Activated CD8-positive, alpha-beta memory T cell treated with anti-CD3 and anti-CD28 coated beads, Interleukin-2, amount 50 U/mL, for 1 hour (primary cell): ENCODE data around the gene KHDC3L.
A peak's percentile ranks its signal among the peaks of the same experiment; 100 is the strongest.
"Not testable (repeated sequence)": the region's sequence is repeated elsewhere in the genome, so short reads cannot be mapped to it uniquely, and the experiment has no call there.

Experiments
- DNase-seq: peaks from one replicate; pipeline ENCODE4 v3.0.0-alpha.2; 2020; ENCODE audit errors: extremely low read depth

The KHDC3L gene

DNA sequence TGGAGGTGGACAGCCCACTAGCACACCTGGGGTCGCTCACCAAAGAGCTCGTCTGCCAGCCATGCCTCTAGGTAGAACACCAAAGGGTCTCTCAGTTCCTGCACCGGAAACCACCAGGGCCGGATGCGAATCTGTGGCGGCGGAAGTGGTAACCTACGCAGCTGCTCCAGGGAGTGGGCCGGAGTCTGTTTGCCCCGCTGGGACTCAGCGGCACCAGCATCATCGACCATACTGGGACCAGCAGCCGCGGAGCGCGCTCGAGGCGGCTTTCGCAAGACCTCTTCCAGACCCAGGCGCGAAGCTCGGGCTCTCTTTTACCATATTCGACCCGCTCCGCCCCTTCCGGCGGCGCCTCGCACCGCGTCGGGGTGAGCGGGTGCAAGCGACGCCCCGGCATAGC is 7.1 kb downstream of the KHDC3L start, which contains the start of gene OOEP:
Gene OOEP, minus strand, starts transcription at position 335 of the 400 bp plus-strand sequence. Its CDS starts 105 bp downstream, at position 230.
- DNase-seq = no peak

DNA sequence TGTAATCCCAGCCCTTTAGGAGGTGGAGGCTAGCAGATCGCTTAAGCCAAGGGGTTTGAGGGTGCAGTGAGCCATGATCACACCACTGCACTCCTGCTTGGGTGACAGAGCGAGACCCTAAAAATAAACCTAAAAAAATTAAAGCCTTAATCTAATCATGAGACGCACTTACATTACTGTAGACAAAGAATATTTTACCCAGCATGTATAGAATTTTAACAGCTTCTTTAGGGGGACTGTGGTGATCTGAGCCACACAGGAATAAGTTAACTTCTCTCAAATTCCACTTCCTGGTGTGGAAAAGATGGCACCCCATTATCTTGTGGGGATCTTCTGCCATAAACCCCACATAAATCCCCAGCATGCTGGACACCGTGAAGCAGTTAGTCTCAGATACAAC is 9.5 kb downstream of the KHDC3L start:
- no peak for DNase-seq

DNA sequence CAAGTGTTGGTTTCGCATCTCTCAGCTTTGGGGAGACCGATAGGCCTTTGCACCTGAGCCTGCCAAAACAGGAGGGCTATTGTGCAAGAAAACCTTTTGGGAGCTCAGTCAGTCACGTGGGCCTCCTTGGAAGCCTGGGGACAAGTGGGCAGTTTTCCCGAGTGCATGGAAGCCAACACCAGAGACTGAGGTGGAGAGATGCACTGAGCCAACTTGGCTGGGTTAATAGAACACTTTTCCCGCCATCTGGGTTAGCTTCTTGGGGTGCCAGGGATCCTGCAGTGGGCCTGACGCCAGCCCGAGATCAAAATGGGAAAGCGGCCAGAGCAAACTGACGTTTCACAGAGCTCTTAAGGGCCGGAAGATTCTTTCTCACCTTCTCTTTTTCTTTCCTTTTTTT is 10.1 kb downstream of the KHDC3L start:
- DNase-seq = no peak

DNA sequence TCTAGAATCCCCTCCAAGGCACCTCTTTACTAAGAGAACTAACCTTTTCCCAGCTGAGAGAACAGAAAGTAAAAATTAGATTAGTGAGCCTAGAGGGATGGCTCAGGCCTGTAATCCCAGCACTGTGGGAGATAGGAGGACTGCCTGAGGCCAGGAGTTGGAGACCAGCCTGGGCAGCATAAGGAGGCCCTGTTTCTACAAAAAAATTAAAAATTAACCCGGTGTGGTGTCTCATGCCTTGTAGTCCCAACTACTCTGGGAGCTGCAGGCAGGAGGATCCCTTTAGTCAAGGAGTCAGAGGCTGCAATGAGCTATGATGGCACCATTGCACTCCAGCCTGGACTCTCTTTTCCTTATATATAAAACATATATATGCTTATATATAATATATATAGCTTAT is 12.8 kb downstream of the KHDC3L start:
- no peak for DNase-seq

DNA sequence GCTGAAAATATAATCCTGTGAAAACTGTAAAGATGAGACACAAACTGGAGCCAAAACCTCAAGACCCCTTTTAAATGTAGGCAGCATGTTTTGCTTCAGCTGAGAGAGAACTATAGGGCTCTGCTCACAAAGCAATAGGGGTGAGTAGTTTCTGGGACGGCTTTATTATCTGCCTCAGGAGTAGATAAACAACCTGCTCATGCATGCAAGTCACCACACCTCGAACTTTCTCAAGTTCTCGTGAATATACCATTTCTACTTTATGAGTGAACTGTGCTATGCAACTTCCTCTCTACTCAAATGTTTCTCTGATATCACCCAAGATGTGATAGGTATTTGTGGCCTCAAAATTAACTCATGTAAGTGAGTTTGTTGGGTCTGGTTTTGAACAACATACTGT is 14.8 kb downstream of the KHDC3L start:
- no peak for DNase-seq

DNA sequence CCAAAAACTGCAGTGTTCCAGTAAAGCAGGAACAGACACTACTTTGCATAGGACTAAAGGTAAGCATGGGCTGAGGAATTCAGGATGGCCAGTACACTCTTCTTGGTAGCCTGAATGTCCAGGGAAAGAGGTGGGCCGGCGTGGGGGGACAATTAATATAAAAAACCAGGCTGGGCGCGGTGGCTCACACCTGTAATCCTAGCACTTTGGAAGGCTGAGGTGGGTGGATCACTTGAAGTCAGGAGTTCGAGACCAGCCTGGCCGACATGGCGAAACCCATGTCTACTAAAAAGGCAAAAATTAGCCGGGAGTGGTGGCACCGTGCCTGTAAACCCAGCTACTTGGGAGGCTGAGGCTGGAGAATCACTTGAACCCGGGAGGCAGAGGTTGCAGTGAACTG is 19.1 kb downstream of the KHDC3L start:
- DNase-seq = not testable (repeated sequence)

DNA sequence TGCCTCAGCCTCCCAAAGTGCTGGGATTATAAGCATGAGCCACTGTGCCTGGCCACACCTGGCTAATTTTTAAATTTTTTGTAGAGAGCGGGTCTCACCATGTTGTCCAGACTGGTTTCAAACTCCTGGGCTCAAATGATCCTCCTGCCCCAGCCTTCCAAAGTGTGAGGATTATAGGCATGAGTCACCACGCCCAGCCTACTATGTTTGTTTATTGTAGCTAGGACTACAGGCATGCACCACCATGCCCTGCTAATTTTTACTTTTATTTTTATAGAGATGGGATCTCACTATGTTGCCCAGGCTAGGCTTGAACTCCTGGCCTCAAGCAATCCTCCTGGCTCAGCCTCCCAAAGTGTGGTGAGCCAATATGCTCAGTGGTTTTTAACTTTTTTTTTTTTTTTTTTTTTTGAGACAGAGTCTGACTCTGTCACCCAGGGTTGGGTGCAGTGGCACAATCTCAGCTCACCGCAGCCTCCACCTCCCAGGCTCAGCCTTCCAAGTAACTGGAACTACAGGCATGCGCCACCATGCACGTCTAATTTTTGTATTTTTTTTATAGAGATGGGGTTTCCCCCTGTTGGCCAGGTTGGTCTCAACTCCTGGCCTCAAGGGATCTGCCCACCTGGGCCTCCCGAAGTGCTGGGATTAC is 20.1 kb downstream of the KHDC3L start:
- DNase-seq = no peak

DNA sequence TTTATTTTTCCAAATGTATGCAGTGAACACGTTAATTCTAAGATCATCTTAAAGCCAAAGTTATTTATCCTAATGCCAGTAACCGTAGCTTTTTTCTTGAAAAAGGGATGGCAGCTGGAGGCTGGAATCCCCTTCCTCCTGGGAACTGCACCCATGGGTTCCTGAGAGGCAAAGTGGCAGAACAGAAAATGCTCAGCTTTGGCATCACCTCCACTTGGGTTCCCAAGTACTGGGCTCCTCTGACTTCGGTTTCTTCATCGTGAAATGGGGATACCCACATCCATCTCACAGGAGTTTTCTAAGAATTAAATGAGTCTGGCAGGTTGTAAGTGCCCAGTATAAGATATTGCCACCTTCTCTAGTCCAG is 26.0 kb downstream of the KHDC3L start:
- no peak for DNase-seq

DNA sequence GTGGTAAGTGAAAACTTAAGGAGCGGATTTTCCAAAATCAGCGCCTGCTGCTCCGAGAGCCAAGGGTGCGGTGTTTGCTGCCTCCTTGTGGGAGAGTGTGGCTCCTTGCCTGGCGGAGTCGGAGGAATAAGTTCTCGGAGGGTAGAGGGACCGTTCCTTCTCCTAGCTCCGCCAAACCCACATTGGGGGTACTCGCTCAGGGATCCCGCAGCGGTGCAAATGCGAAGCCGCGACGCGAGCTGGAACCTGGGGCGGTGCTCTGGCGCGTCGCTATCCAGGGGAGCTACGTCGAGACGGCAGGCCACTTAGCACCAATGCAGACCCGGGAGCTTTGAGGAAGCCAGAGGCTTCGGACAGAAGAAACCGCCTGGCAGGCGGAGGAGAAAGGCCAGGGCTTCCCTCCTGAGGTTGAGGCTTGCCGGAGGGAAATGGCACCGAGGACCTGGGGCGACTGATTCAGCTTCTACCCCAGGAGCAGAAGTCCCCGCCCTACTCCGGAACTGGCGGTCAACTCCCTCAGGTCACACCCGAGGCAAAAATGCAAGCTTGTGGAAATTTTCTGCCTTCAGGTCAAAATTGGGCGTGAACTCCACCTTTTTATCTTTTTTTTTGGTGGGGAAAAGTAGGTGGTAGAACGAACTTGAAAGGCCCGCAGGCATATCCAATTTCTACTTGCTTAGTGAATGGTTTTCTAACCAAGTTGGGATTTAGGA is 26.5 kb downstream of the KHDC3L start:
- peak; percentile 5 for DNase-seq

DNA sequence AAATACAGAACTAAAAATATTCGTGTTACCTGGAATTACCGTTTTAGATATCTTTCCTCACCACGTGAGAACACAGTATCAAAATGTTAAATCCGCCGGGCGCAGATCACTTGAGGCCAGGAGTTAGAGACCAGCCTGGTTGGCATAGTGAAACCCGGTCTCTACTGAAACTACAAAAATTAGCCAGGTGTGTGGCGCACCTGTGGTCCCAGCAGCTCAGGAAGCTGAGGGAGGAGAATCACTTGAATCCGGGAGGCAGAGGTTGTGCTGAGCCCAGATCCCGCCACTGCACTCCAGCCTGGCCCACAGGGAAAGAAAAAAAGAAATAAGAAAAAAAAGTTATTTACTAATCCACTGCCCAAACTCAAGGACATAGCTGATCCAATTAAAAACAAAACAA is 27.4 kb downstream of the KHDC3L start:
- no peak for DNase-seq

DNA sequence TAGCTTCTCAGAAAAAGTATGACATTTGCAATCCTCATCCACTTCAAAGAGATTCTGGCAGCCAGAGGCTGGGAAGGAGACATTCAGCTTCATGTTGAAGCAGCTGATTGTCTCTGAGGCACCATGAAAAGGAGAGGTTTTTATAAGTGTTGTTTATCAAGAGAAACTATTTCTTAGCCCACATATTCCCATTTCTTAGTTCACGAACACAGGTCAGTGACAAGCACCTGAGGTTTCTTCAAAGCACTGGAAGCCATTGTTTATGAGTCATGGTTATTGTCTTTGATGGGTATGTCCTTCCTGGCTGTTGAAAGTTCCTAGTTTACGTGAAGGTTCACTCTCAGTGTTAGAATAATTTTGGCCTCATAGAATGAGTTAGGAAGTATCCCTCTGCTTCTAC is 29.2 kb downstream of the KHDC3L start:
- no peak for DNase-seq

DNA sequence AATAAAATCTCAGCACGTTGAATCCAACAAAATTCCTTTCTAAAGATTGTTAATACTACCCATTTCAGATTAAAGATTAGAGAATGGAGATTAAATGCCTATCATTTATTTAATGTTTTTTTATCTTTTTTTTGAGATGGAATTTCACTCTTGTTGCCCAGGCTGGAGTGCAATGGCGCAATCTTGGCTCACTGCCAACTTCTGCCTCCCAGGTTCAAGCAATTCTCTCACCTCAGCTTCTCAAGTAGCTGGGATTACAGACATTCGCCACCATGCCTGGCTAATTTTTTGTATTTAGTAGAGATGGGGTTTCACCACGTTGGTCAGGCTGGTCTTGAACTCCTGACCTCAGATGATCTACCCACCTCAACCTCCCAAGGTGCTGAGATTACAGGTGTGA is 29.7 kb downstream of the KHDC3L start:
- DNase-seq = not testable (repeated sequence)

DNA sequence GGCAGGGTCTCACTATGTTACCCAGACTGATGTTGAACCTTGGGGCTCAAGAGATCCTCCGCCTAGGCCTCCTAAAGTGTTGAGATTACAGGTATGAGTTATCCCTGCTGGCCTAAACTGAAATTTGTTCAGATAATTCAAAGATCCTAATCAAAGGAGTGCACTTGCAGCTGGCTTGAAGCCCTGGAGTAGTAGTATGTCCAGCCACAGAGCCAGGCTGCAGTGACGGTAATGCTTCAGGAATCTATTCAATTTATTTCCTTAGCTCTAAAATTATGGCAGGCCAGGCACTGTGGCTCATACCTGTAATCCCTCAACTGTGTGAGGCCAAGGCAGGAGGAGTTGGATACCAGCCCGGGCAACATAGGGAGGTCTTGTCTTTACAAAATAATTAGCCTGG is 30.8 kb downstream of the KHDC3L start:
- DNase-seq = no peak

DNA sequence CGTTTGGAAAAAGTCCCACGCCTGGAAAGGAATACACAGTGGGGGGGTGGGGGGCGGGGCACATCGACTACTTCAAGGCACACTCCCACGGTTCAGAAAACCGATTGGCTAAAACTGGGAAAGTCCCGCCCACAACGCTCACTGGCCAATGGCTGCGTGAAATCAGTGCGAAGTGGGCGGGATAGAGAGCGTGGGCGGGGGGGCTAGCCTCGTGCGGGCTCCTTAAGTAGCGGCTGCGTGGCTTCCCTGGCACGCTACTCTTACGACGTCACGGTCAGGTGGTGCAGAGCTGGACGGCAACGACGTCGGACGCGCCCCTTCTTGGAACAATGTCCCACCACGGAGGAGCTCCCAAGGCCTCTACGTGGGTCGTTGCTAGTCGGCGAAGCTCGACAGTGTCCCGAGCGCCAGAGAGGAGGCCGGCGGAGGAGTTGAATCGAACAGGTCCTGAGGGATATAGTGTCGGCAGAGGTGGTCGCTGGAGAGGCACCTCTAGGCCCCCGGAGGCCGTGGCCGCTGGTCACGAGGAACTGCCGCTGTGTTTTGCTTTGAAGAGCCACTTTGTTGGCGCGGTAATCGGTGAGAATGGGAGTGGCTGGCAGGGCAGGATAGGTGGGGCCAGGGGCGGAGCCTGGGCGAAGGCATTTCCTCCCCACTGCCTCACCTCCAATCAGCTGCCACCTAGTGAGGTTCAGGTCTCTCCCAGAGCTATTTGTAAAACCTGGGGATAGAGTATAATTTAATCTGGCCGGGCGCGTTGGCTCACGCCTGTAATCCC is 32.3 kb downstream of the KHDC3L start, which contains the start of gene DDX43:
Gene DDX43, plus strand, starts transcription at position 252 of the 778 bp plus-strand sequence. Its CDS starts 78 bp downstream, at position 330.
- no peak for DNase-seq

DNA sequence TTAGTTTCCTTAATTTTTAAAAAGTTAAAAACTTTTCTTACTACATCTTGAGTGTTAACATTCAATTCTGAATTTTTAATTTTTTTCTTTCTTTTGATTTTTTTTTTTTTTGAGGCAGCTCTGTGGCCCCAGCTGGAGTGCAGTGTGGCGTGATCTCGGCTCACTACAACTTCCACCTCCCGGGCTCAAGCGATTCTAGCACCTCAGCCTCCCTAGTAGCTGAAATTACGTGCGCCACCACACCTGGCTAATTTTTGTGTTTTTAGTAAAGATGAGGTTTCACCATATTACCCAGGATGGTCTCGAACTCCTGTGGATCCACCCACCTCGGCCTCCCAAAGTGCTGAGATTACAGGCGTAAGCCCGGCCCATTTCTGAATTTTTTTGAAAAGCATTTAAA is 33.4 kb downstream of the KHDC3L start:
- no peak for DNase-seq

DNA sequence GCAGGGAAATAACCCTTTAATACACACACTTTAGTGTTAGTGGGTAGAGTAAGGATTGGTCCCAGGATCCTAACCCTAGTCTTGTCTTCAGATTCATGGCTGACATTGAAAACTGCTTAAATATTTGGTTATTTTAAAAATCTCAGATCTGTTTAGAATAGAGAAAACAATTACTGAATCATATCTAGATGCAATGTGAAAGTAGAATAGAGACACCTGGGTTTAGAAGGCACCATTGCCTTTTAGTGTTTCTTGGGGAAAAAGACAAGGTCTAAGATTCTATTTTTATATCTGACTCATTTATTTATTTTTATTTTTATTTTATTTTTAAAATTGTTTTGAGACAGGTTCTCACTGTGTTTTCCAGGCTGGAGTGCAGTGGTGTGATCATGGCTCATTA is 38.2 kb downstream of the KHDC3L start:
- DNase-seq = no peak

DNA sequence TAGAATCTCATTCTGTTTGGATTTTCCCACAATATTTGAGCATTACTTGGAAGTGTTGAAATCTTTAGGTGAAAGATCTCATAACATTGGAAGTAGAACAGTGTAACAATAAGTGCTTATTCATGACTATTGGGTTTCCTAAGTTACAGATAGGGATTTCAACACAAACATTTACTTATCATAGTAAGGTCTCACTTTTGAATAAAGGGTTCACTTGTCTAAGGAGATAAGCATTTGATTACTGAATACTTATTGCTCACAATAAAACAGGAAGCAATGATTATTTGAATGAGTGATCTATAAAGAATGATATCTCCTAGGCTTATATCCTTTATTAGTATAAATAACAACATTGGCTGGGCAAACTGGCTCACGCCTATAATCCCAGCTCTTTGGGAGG is 46.9 kb downstream of the KHDC3L start:
- no peak for DNase-seq

DNA sequence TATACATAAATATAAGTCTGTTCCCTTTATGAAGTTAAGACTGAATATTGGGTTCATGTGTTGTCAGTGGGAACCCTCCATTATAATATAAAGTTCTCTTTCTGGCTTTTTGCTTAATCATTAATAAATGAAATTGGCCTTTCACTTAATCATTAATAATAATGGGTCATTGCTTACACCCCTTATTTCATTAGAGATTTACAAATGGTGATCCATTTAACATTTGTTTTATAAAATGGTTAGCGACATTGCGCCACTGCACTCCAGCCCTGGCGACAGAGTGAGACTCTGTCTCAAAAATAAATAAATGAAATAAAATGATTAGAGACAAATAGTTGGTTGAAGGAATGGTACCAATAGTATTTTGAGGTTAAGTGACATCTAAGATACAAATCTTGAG is 50.6 kb downstream of the KHDC3L start:
- DNase-seq = no peak
